CD4-positive, alpha-beta T cell treated with Interferon alpha-2 for 1 hour (primary cell): ENCODE measurements around the gene ARHGAP12.

Experiments used
- DNase-seq, 2 donors: peaks; one replicate each; pipeline ENCODE4 v3.0.0-alpha.2; 2020 to 2022

The ARHGAP12 gene

GRCh38 chr10:31768467-31768866, 160.2 kb downstream of the ARHGAP12 start:
- no peak for DNase-seq

GRCh38 chr10:31765541-31765940, 163.1 kb downstream of the ARHGAP12 start:
- DNase-seq: no peak

GRCh38 chr10:31762316-31762715, 166.3 kb downstream of the ARHGAP12 start:
- no peak for DNase-seq

- DNase-seq: no peak
These were observed 167.5 kb downstream of the ARHGAP12 start for GRCh38 chr10:31761156-31761555.

GRCh38 chr10:31760674-31761081, 168.0 kb downstream of the ARHGAP12 start:
- peak in 1 of 2 donors; percentile 6 for DNase-seq

- peak; percentile 97 to 98 for DNase-seq
These were observed 168.6 kb downstream of the ARHGAP12 start for GRCh38 chr10:31759799-31760626.

- DNase-seq: peak; percentile 30 to 50
These were observed 169.4 kb downstream of the ARHGAP12 start for GRCh38 chr10:31759124-31759798.

GRCh38 chr10:31758495-31758894, 170.1 kb downstream of the ARHGAP12 start:
- DNase-seq: no peak

GRCh38 chr10:31757831-31758230, 170.8 kb downstream of the ARHGAP12 start:
- no peak for DNase-seq

GRCh38 chr10:31757386-31757791, 171.2 kb downstream of the ARHGAP12 start:
- DNase-seq: no peak

- no peak for DNase-seq
These were observed 171.9 kb downstream of the ARHGAP12 start for GRCh38 chr10:31756729-31757110.

GRCh38 chr10:31756101-31756728, 172.4 kb downstream of the ARHGAP12 start:
- no peak for DNase-seq
